Activated CD8-positive, alpha-beta memory T cell treated with anti-CD3 and anti-CD28 coated beads for 24 hours (primary cell): ENCODE measurements around the gene CDH15.

ENCODE experiments used
- DNase-seq: peaks from one replicate; pipeline ENCODE4 v3.0.0-alpha.2; 2020

CDH15 gene

GRCh38 chr16:89140981-89141883, 30.3 kb upstream of the CDH15 start:
- no peak for DNase-seq

- DNase-seq, result no peak
Observed at GRCh38 chr16:89141884-89142267, 29.7 kb upstream of the CDH15 start.

- no peak for DNase-seq
Observed at GRCh38 chr16:89142474-89143195, 28.9 kb upstream of the CDH15 start.

GRCh38 chr16:89143201-89143741, 28.3 kb upstream of the CDH15 start:
- no peak for DNase-seq

- no peak for DNase-seq
Observed at GRCh38 chr16:89143911-89144675, 27.5 kb upstream of the CDH15 start.

GRCh38 chr16:89144681-89145080, 26.9 kb upstream of the CDH15 start:
- DNase-seq, result no peak

GRCh38 chr16:89145406-89146161, 26.0 kb upstream of the CDH15 start:
- no peak for DNase-seq

GRCh38 chr16:89146211-89147005, 25.1 kb upstream of the CDH15 start:
- DNase-seq, result no peak

- no peak for DNase-seq
Observed at GRCh38 chr16:89147085-89147817, 24.3 kb upstream of the CDH15 start.

GRCh38 chr16:89149386-89149785, 22.2 kb upstream of the CDH15 start:
- DNase-seq, result no peak

GRCh38 chr16:89150090-89150835, 21.3 kb upstream of the CDH15 start:
- DNase-seq, result no peak

GRCh38 chr16:89150981-89151380, 20.6 kb upstream of the CDH15 start:
- DNase-seq, result no peak

- no peak for DNase-seq
Observed at GRCh38 chr16:89152831-89153700, 18.5 kb upstream of the CDH15 start.

- DNase-seq, result no peak
Observed at GRCh38 chr16:89153848-89154271, 17.7 kb upstream of the CDH15 start.

- DNase-seq, result no peak
Observed at GRCh38 chr16:89154390-89155183, 17.0 kb upstream of the CDH15 start.

GRCh38 chr16:89155184-89155679, 16.3 kb upstream of the CDH15 start:
- DNase-seq, result no peak

GRCh38 chr16:89155851-89156739, 15.5 kb upstream of the CDH15 start:
- no peak for DNase-seq
